Measurements from ENCODE around the gene XPO4.
"Not testable (repeated sequence)": the region's sequence is repeated elsewhere in the genome, so short reads cannot be mapped to it uniquely, and the experiment has no call there.

XPO4 gene

GRCh38 chr13:20902438-20903163, at the start of gene XPO4:
XPO4 (minus strand) TSS chr13:20902746; CDS start chr13:20902738, 8 bp downstream.
- no peak for FAIRE-seq
- peak; percentile 38 for DNase-seq (ENCODE audit: low spot score)

GRCh38 chr13:20948001-20948400, 45.5 kb upstream of the XPO4 start:
- FAIRE-seq: not testable (repeated sequence)

GRCh38 chr13:20945952-20946383, 43.4 kb upstream of the XPO4 start:
- DNase-seq (ENCODE audit: low spot score): no peak
- no peak for FAIRE-seq

More at GRCh38 chr13:20948001-20948400, 45.5 kb upstream of the XPO4 start:
- DNase-seq (ENCODE audit: low spot score): not testable (repeated sequence)

- no peak for FAIRE-seq
- DNase-seq (ENCODE audit: low spot score): peak; percentile 6
These were observed 40.5 kb upstream of the XPO4 start for GRCh38 chr13:20942938-20943559.

- DNase-seq (ENCODE audit: low spot score); FAIRE-seq: not testable (repeated sequence)
These were observed 38.0 kb upstream of the XPO4 start for GRCh38 chr13:20940511-20940910.

- DNase-seq (ENCODE audit: low spot score): no peak
These were observed 37.5 kb upstream of the XPO4 start for GRCh38 chr13:20940083-20940482.

GRCh38 chr13:20939662-20940061, 37.1 kb upstream of the XPO4 start:
- no peak for DNase-seq (ENCODE audit: low spot score)
- no peak for FAIRE-seq

More at GRCh38 chr13:20940083-20940482, 37.5 kb upstream of the XPO4 start:
- FAIRE-seq: no peak

GRCh38 chr13:20938302-20938701, 35.8 kb upstream of the XPO4 start:
- FAIRE-seq (no peak), DNase-seq (ENCODE audit: low spot score) (no peak)

GRCh38 chr13:20927596-20928257, 25.2 kb upstream of the XPO4 start:
- FAIRE-seq: peak; percentile 84
- DNase-seq (ENCODE audit: low spot score): no peak

GRCh38 chr13:20925395-20925790, 22.8 kb upstream of the XPO4 start:
- FAIRE-seq; DNase-seq (ENCODE audit: low spot score): not testable (repeated sequence)

- DNase-seq (ENCODE audit: low spot score) (peak; percentile 47), FAIRE-seq (peak; percentile 59)
These were observed 22.3 kb upstream of the XPO4 start for GRCh38 chr13:20924758-20925394.

- FAIRE-seq: no peak
- no peak for DNase-seq (ENCODE audit: low spot score)
These were observed 20.7 kb upstream of the XPO4 start for GRCh38 chr13:20923272-20923671.

- DNase-seq (ENCODE audit: low spot score) (no peak), FAIRE-seq (no peak)
These were observed 19.0 kb upstream of the XPO4 start for GRCh38 chr13:20921572-20921971.

- FAIRE-seq; DNase-seq (ENCODE audit: low spot score): not testable (repeated sequence)
These were observed 13.1 kb upstream of the XPO4 start for GRCh38 chr13:20915676-20916075.

GRCh38 chr13:20911037-20911436, 8.5 kb upstream of the XPO4 start:
- FAIRE-seq (no peak), DNase-seq (ENCODE audit: low spot score) (no peak)

GRCh38 chr13:20908714-20909497, 6.4 kb upstream of the XPO4 start:
- FAIRE-seq (no peak), DNase-seq (ENCODE audit: low spot score) (no peak)

- no peak for FAIRE-seq
- no peak for DNase-seq (ENCODE audit: low spot score)
These were observed 2.4 kb upstream of the XPO4 start for GRCh38 chr13:20904908-20905307.

GRCh38 chr13:20903164-20903475, 574 bp upstream of the XPO4 start:
- FAIRE-seq (no peak), DNase-seq (ENCODE audit: low spot score) (no peak)

- DNase-seq (ENCODE audit: low spot score) (peak; percentile 41), FAIRE-seq (no peak)
These were observed 693 bp downstream of the XPO4 start for GRCh38 chr13:20901668-20902437.

- FAIRE-seq (no peak), DNase-seq (ENCODE audit: low spot score) (no peak)
These were observed 8.3 kb downstream of the XPO4 start for GRCh38 chr13:20894245-20894644.

Measured in RCC 7860 (cell line).